Activated CD8-positive, alpha-beta memory T cell treated with anti-CD3 and anti-CD28 coated beads for 36 hours (primary cell): ENCODE results near the gene CENPO. TPM values are rescaled to one million over a fixed set of nuclear protein-coding genes. Genes with fewer than 3 reads are reported as not detected.

Experiments
- CTCF ChIA-PET: fragments of 350-600 bp; sonication (Branson Sonifier 250); formaldehyde crosslinking; loops from one replicate; lab custom pipeline; 2021; ENCODE audit warnings: antibody characterized with exemption; lab: Charles Lee
- POLR2A ChIA-PET: fragments of 350-600 bp; sonication (Branson Sonifier 250); formaldehyde crosslinking; loops from one replicate; lab custom pipeline; 2021; ENCODE audit warnings: antibody characterized with exemption; lab: Charles Lee
- total RNA-seq, 2 experiments: library from RNA; stranded (reverse); gene quantifications; one replicate each; pipeline ENCODE4 v1.2.3, GENCODE V29; 2021

Gene CENPO
- total RNA-seq, 2 experiments from 2014 or later: 47.5 to 49.6 TPM

GRCh38 chr2:24819442-24820174 is 26.4 kb downstream of the CENPO start:
- CTCF ChIA-PET: interaction anchor here (1.1 kb wide), 1 partner anchor 377 kb away, joined by 3 read pairs; no protein-coding TSS in a partner anchor
- POLR2A ChIA-PET: interaction anchor here (1.1 kb wide), 1 partner anchor 307 kb away, joined by 3 read pairs; no protein-coding TSS in a partner anchor

- ChIA-PET POLR2A (interaction anchor here (1.1 kb wide), 1 partner anchor 308 kb away, joined by 3 read pairs; no protein-coding TSS in a partner anchor), CTCF (interaction anchor here (1.1 kb wide), 1 partner anchor 376 kb away, joined by 3 read pairs; no protein-coding TSS in a partner anchor)
Measured at GRCh38 chr2:24820175-24820513, 26.9 kb downstream of the CENPO start.

- ChIA-PET POLR2A (interaction anchor here (1.1 kb wide), 1 partner anchor 309 kb away, joined by 3 read pairs; no protein-coding TSS in a partner anchor), CTCF (interaction anchor here (1.1 kb wide), 1 partner anchor 376 kb away, joined by 3 read pairs; no protein-coding TSS in a partner anchor)
Measured at GRCh38 chr2:24820598-24821432, 27.6 kb downstream of the CENPO start.

GRCh38 chr2:24821433-24821891 is 28.2 kb downstream of the CENPO start:
- ChIA-PET CTCF (no interaction called here), POLR2A (no interaction called here)

- CTCF ChIA-PET: no interaction called here
- POLR2A ChIA-PET: no interaction called here
Measured at GRCh38 chr2:24822049-24822706, 29.0 kb downstream of the CENPO start.

GRCh38 chr2:24824071-24824588 is 30.9 kb downstream of the CENPO start:
- CTCF ChIA-PET: no interaction called here
- POLR2A ChIA-PET: no interaction called here

- ChIA-PET POLR2A (no interaction called here), CTCF (interaction anchor here (1.5 kb wide), 1 partner anchor 12 kb away, joined by 3 read pairs; no protein-coding TSS in a partner anchor)
Measured at GRCh38 chr2:24824966-24825882, 32.0 kb downstream of the CENPO start.

- POLR2A ChIA-PET: no interaction called here
- CTCF ChIA-PET: interaction anchor here (1.5 to 3.9 kb wide), 3 partner anchors 11 to 417 kb away, joined by 3 to 41 read pairs (median 10); partner anchors contain the start of genes CENPO and PTRHD1
Measured at GRCh38 chr2:24825883-24826772, 32.9 kb downstream of the CENPO start.

- POLR2A ChIA-PET: no interaction called here
- CTCF ChIA-PET: interaction anchor here (1.2 to 3.9 kb wide), 4 partner anchors 17 to 417 kb away, joined by 3 to 41 read pairs (median 8); partner anchors contain the start of genes CENPO and PTRHD1
Measured at GRCh38 chr2:24826773-24827145, 33.5 kb downstream of the CENPO start.

- POLR2A ChIA-PET: no interaction called here
Measured at GRCh38 chr2:24827321-24828237, 34.4 kb downstream of the CENPO start.

GRCh38 chr2:24828238-24828996 is 35.2 kb downstream of the CENPO start:
- POLR2A ChIA-PET: no interaction called here
- CTCF ChIA-PET: interaction anchor here (0.6 to 3.9 kb wide), 17 partner anchors 15 to 482 kb away, joined by 3 to 41 read pairs (median 3); partner anchors contain the start of genes CENPO and PTRHD1

More at GRCh38 chr2:24827321-24828237, 34.4 kb downstream of the CENPO start:
- CTCF ChIA-PET: interaction anchor here (0.6 to 3.9 kb wide), 16 partner anchors 14 to 481 kb away, joined by 3 to 41 read pairs (median 3); partner anchors contain the start of genes CENPO and PTRHD1

GRCh38 chr2:24830351-24830750 is 37.1 kb downstream of the CENPO start:
- ChIA-PET CTCF (interaction anchor here (0.7 to 0.9 kb wide), 2 partner anchors 9 to 39 kb away, joined by 3 read pairs; no protein-coding TSS in a partner anchor), POLR2A (interaction anchor here (0.6 kb wide), 1 partner anchor 567 kb away, joined by 3 read pairs; no protein-coding TSS in a partner anchor)

GRCh38 chr2:24830786-24831185 is 37.6 kb downstream of the CENPO start:
- ChIA-PET CTCF (interaction anchor here (0.7 to 0.9 kb wide), 2 partner anchors 9 to 39 kb away, joined by 3 read pairs; no protein-coding TSS in a partner anchor), POLR2A (no interaction called here)

GRCh38 chr2:24831221-24832072 is 38.2 kb downstream of the CENPO start:
- POLR2A ChIA-PET: no interaction called here
- CTCF ChIA-PET: interaction anchor here (0.7 to 0.9 kb wide), 2 partner anchors 8 to 40 kb away, joined by 3 read pairs; no protein-coding TSS in a partner anchor
